SU-DHL-6 (cell line): ENCODE results near the gene INSR.

ENCODE experiments used
- EZH2phosphoT487 ChIP-seq: fragments of 200-600 bp; sonication (generic), shearing (Covaris generic); conservative IDR thresholded peaks from 2 replicates; pipeline ENCODE4 v1.6.1; 2018; ENCODE audit warnings: mild to moderate bottlenecking, antibody characterized with exemption, low read length, moderate library complexity, mixed read lengths
- TF ChIP-seq, protein P1 (sequence below): fragments of 200-600 bp; sonication (generic); IDR thresholded peaks from one replicate; pipeline ENCODE4 v1.5.1; 2017; ENCODE audit warnings: antibody characterized with exemption, mild to moderate bottlenecking, low read length, moderate library complexity; ENCODE audit not compliant: insufficient read depth, poor library complexity, severe bottlenecking

DNA sequence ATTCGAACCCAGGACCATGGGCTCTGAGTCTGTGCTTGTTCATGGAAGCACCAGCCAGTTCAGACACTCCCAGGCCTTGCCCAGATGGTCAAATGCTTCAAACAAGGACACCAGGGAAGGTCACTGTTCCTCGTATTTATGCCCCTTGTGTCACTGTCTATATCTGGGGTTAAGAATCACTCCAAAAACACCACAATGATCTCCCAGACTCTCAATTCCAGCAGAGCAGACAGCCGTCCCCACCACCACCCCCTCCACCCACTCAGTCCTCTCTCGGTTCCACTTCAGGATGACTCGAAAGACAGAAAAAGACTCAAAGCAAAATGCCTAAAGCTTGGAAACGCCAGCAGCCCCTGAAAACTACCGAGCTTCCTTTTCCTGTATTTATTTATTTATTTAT is 79.0 kb downstream of the INSR start:
- TF ChIP-seq, protein P1, sequence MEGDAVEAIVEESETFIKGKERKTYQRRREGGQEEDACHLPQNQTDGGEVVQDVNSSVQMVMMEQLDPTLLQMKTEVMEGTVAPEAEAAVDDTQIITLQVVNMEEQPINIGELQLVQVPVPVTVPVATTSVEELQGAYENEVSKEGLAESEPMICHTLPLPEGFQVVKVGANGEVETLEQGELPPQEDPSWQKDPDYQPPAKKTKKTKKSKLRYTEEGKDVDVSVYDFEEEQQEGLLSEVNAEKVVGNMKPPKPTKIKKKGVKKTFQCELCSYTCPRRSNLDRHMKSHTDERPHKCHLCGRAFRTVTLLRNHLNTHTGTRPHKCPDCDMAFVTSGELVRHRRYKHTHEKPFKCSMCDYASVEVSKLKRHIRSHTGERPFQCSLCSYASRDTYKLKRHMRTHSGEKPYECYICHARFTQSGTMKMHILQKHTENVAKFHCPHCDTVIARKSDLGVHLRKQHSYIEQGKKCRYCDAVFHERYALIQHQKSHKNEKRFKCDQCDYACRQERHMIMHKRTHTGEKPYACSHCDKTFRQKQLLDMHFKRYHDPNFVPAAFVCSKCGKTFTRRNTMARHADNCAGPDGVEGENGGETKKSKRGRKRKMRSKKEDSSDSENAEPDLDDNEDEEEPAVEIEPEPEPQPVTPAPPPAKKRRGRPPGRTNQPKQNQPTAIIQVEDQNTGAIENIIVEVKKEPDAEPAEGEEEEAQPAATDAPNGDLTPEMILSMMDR = no peak
- TF ChIP-seq EZH2phosphoT487 = no peak
